ENCODE results near the gene ZNF716. TPM values are rescaled to one million over a fixed set of nuclear protein-coding genes. Genes with fewer than 3 reads are reported as not detected.

The ZNF716 gene
- total and polyA plus RNA-seq, 2 of the 13 experiments (the other 11 are each of a cell fraction or from before 2014, with no cell fraction given), result not detected

- POLR2A ChIA-PET, result no interaction called here
- no peak overlapping the region for H3K4me2 ChIP-seq (ENCODE audit: low read depth, low read length)
- H2AFZ ChIP-seq (ENCODE audit: low read length), result no peak overlapping the region
- H3K36me3 ChIP-seq (replicated peaks in 1 of 2; ENCODE audit: control insufficient read depth in 1 of 2, insufficient read depth in 2 of 2, low read length in 2 of 2), result no peaks in the 10 kb centered on the region
- H3K27ac ChIP-seq (ENCODE audit: extremely low read length, insufficient read depth, low read length), result no peak overlapping the region
- H4K20me1 ChIP-seq (ENCODE audit: insufficient read depth, low read length), result no peaks in the 10 kb centered on the region
- DNase-seq (ENCODE audit: low spot score) (no peak), ATAC-seq (no peak), FAIRE-seq (no peak)
- BruUV-seq (replicated peaks), result no TSS peak
- TF ChIP-seq RAD51 (IDR thresholded peaks at IDR 0.05; ENCODE audit: borderline replicate concordance) (peak; percentile 63; the same call in 1 of the 2 replicates), ZNF770 (CRISPR knock-in tag; IDR thresholded peaks at IDR 0.05) (no peak), ZNF501 (CRISPR knock-in tag; IDR thresholded peaks at IDR 0.05) (no peak), USF2 (IDR thresholded peaks at IDR 0.05; ENCODE audit: low read depth, low read length) (peak; percentile 51), USF2 (CRISPR knock-in tag; IDR thresholded peaks at IDR 0.05; ENCODE audit: borderline replicate concordance) (no peak), NRL (CRISPR knock-in tag; IDR thresholded peaks at IDR 0.05; ENCODE audit: borderline replicate concordance) (no peak)
- H3K4me3 ChIP-seq (replicated peaks in 1 of 3; ENCODE audit: insufficient read depth in 1 of 3, low read depth in 2 of 3, low read length in 3 of 3), result no peak overlapping the region
- in situ Hi-C loops (cut with HindIII; ENCODE audit: extremely low pct_ligation_motif_present, low pct_unique_long_range_greater_than_20kb), result no loop called here
- H3K9ac ChIP-seq (ENCODE audit: insufficient read depth, low read depth, low read length), result no peak overlapping the region
- CTCF ChIA-PET (ENCODE audit: low intra/inter-chr PET ratio, low total read pairs), result no interaction called here
- no peaks in the 10 kb centered on the region for H3K27me3 ChIP-seq (ENCODE audit: control insufficient read depth in 1 of 2, insufficient read depth in 2 of 2, low read length in 2 of 2)
- intact Hi-C loops (cut with micrococcal nuclease; ENCODE audit: unreplicated experiment), result no loop called here
- H3K9me3 ChIP-seq (ENCODE audit: low read length), result peaks cover 73% of the 10 kb centered on the region
- H3K79me2 ChIP-seq (ENCODE audit: insufficient read depth, low read length), result no peaks in the 10 kb centered on the region
- H3K4me1 ChIP-seq (ENCODE audit: insufficient read depth, low read length), result no peaks in the 10 kb centered on the region
- WGBS (ENCODE audit: low lambda C conversion rate), result 2% methylated on average over 3 of the region's 3 CpGs
Observed at GRCh38 chr7:57432583-57432982, 17.4 kb upstream of the ZNF716 start.
